Stimulated activated naive CD8-positive, alpha-beta T cell treated with anti-CD3 and anti-CD28 coated beads, Interleukin-15, Interleukin-2, amounts not matched to agents 100 ng/mL and 50 ng/mL, for 24 hours (primary cell): ENCODE data around the gene SIRT5.

Experiments used
- H3K27ac Mint-ChIP-seq: one replicate; pipeline ENCODE4 v1.8.0; 2021; ENCODE audit warnings: mild to moderate bottlenecking, mixed read lengths
- H3K27me3 Mint-ChIP-seq: one replicate; pipeline ENCODE4 v1.8.0; 2021; ENCODE audit warnings: mixed read lengths
- H3K36me3 Mint-ChIP-seq: one replicate; pipeline ENCODE4 v1.8.0; 2021; ENCODE audit warnings: low read depth, mixed read lengths
- H3K4me1 Mint-ChIP-seq: one replicate; pipeline ENCODE4 v1.8.0; 2021; ENCODE audit warnings: low read depth, mixed read lengths
- H3K4me3 Mint-ChIP-seq: one replicate; pipeline ENCODE4 v1.8.0; 2021; ENCODE audit warnings: mild to moderate bottlenecking, mixed read lengths
- H3K9me3 Mint-ChIP-seq: one replicate; pipeline ENCODE4 v1.8.0; 2021; ENCODE audit warnings: mixed read lengths

Gene SIRT5

DNA sequence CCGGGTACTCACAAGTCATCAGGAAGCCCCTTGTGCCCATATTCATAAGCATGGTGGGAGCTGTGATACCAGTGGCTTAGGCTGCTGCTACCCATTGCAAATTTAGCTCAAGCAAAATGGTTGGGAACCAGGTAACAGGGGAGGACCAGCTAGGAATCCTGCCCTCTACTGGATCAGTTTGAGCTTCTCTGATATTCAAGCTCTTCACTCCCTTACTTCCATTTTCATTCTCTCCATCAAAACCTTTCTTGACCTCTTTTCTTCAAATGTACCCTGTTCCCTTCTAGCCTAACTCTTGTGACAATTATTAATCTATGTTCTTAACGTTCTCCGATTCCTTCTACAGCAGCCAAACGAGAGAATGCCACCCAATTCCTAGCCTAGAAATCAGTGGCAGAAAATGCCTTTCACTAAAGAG lies 50.5 kb downstream of the SIRT5 start:
- Mint-ChIP-seq H3K27me3 (no peaks in the 10 kb centered on the region), H3K4me1 (peaks cover 18% of the 10 kb centered on the region), H3K27ac (peak overlapping the region; percentile 73), H3K9me3 (no peaks in the 10 kb centered on the region), H3K36me3 (peaks cover 71% of the 10 kb centered on the region), H3K4me3 (no peak overlapping the region)

- Mint-ChIP-seq H3K9me3 (no peaks in the 10 kb centered on the region), H3K36me3 (peaks cover 70% of the 10 kb centered on the region), H3K27me3 (no peaks in the 10 kb centered on the region), H3K4me3 (peak overlapping the region; percentile 17), H3K4me1 (peaks cover 40% of the 10 kb centered on the region), H3K27ac (peak overlapping the region; percentile 89)
These were observed 55.2 kb downstream of the SIRT5 start for GRCh38 chr6:13629459-13630116.

DNA sequence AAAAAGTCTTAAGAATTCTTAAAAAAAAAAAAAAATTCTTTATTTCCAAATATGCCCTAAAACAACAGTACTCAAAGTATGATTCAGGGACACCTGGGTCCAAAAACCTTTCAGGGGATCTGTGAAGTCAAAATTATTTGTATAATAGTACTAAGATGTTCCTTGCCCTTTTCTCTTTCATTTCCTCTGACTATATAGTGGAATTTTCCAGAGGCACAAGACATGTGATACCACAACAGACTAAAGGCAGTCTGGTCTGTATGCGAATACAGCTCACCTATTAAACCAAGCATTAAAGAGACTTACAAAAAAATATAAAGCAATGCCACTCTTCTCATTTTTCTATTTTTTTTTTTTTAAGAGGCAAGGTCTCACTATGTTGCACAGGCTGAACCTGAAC lies 56.1 kb downstream of the SIRT5 start:
- peaks cover 73% of the 10 kb centered on the region for H3K36me3 Mint-ChIP-seq
- H3K27ac Mint-ChIP-seq = peak overlapping the region; percentile 86
- no peaks in the 10 kb centered on the region for H3K9me3 Mint-ChIP-seq
- H3K4me1 Mint-ChIP-seq = peaks cover 40% of the 10 kb centered on the region
- H3K4me3 Mint-ChIP-seq = peak overlapping the region; percentile 13
- no peaks in the 10 kb centered on the region for H3K27me3 Mint-ChIP-seq

DNA sequence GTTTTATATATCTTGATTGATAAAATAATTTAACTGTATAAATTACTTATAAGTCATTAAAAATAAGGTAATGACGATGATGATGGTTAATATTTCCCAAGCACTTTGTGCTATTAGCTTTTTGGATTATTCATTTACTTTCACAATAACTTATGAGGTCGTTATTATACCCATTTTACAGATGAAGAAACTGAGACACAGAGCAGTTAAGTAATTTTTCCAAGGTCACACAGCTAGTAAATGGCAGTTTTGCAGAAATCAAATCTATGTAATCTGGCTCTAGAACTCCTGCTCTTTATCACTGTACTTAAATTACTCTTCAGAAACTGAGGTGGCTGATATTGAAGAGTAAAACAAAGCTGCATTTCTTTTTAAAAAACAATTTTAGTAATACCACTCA lies 58.9 kb downstream of the SIRT5 start:
- no peak overlapping the region for H3K4me3 Mint-ChIP-seq
- H3K36me3 Mint-ChIP-seq = peaks cover 74% of the 10 kb centered on the region
- H3K9me3 Mint-ChIP-seq = no peaks in the 10 kb centered on the region
- H3K27me3 Mint-ChIP-seq = no peaks in the 10 kb centered on the region
- H3K4me1 Mint-ChIP-seq = peaks cover 56% of the 10 kb centered on the region
- H3K27ac Mint-ChIP-seq = no peak overlapping the region

- H3K4me3 Mint-ChIP-seq = no peak overlapping the region
- H3K9me3 Mint-ChIP-seq = no peaks in the 10 kb centered on the region
- H3K27ac Mint-ChIP-seq = peak overlapping the region; percentile 63
- peaks cover 43% of the 10 kb centered on the region for H3K4me1 Mint-ChIP-seq
- H3K27me3 Mint-ChIP-seq = no peaks in the 10 kb centered on the region
- peaks cover 71% of the 10 kb centered on the region for H3K36me3 Mint-ChIP-seq
These were observed 61.7 kb downstream of the SIRT5 start for GRCh38 chr6:13635948-13636658.

- Mint-ChIP-seq H3K27me3 (no peaks in the 10 kb centered on the region), H3K4me3 (no peak overlapping the region), H3K9me3 (no peaks in the 10 kb centered on the region), H3K36me3 (peaks cover 69% of the 10 kb centered on the region), H3K27ac (no peak overlapping the region), H3K4me1 (peaks cover 39% of the 10 kb centered on the region)
These were observed 63.6 kb downstream of the SIRT5 start for GRCh38 chr6:13638014-13638413.

DNA sequence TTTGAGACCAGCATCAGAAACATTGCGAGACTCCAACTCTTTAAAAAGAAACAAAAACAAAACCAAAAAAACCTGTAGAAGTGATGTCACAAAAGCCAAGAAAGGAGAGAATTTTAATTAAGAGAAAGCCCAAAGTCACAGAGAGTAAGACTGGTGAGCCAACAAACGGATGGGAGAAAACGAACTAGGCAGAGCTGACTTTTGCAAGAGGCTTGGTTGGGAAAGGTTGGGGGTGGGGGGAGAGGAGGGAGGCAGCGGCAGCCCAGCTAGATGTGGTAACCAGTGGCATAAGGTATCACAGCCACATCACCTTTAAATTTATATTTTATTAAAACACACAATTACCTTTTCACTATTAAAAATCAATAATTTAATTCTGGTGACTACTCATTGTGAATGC lies 64.2 kb downstream of the SIRT5 start:
- Mint-ChIP-seq H3K4me1 (peaks cover 39% of the 10 kb centered on the region), H3K36me3 (peaks cover 74% of the 10 kb centered on the region), H3K27ac (peak overlapping the region; percentile 14), H3K4me3 (no peak overlapping the region), H3K9me3 (no peaks in the 10 kb centered on the region), H3K27me3 (no peaks in the 10 kb centered on the region)

DNA sequence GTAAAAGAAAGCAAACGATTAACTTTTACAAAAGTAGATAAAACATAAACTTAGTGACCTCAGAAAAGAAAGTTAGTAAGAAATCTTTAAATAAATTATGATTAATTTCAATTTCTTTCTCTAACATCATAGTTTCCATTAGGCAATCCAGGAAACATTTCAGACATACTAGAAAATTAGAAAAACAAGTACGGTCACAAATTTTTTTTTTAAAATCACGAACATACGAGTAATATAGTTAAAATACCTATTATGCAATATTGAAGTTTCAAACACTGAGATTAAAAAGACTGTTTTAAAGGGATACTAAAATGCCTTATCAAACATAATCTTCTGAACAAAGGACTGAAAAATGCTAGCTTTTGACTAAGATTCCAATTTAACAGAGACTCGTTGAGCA lies 66.9 kb downstream of the SIRT5 start:
- Mint-ChIP-seq H3K9me3 (no peaks in the 10 kb centered on the region), H3K4me1 (peaks cover 29% of the 10 kb centered on the region), H3K27me3 (no peaks in the 10 kb centered on the region), H3K36me3 (peaks cover 63% of the 10 kb centered on the region), H3K4me3 (no peak overlapping the region), H3K27ac (peak overlapping the region; percentile 59)

DNA sequence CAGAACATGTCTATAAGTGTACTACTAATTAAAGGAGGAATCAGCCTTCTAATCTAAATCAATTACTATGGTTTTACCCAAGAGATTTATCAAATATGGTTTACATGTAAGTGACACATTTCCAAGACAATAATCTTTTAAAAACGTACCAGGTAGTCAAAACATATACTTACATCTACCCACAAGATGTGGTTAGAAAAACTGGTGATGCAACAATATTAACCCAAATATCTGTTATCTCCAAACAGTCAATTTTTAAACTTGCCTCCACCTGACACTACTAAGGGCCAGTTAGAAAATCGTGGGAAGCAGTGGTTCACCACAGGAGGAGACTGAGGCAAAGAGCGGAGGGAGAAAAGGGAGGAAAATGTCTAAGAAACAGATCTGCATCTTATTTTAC lies 68.7 kb downstream of the SIRT5 start:
- peaks cover 17% of the 10 kb centered on the region for H3K4me1 Mint-ChIP-seq
- H3K27me3 Mint-ChIP-seq = no peaks in the 10 kb centered on the region
- peaks cover 51% of the 10 kb centered on the region for H3K36me3 Mint-ChIP-seq
- no peak overlapping the region for H3K4me3 Mint-ChIP-seq
- H3K27ac Mint-ChIP-seq = no peak overlapping the region
- H3K9me3 Mint-ChIP-seq = no peaks in the 10 kb centered on the region

DNA sequence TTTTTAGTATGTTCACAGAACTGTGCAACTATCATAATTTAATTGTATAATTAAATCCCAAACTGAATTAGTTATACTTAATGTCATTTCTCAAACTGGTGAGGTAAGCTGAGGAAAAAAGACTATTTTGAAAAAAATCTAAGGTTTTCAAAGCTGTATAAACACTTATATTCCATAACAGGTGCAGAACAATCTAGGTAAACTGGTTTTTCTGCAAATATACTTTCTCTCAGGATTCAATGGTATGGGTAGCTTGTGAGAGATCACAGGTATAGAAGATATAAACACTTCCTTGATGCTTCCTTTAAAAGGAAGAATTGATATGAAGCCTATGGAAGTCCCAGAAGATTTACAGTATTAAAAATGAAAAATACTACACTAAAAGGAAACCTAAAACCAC lies 74.4 kb downstream of the SIRT5 start:
- no peak overlapping the region for H3K4me3 Mint-ChIP-seq
- peaks cover 17% of the 10 kb centered on the region for H3K4me1 Mint-ChIP-seq
- H3K27ac Mint-ChIP-seq = no peak overlapping the region
- no peaks in the 10 kb centered on the region for H3K27me3 Mint-ChIP-seq
- no peaks in the 10 kb centered on the region for H3K9me3 Mint-ChIP-seq
- peaks cover 44% of the 10 kb centered on the region for H3K36me3 Mint-ChIP-seq

DNA sequence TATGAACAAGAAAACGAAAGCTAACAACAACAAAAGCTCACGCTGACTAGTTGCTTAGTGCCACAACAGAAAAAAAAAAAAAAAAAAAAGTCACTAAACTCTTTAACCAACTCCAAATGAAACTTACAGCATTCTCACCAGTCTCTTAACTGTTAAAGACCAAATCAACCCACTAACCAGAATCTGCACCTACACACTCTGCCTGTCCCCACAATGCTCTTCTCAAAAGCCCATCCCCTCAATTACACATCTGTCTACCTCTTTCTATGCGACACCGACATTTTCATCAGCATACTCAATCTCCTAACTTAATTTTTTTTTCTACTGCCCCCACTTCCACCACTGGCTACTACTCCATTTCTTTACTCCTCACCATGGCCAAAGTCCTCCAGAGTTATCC lies 75.0 kb downstream of the SIRT5 start:
- no peak overlapping the region for H3K4me3 Mint-ChIP-seq
- peak overlapping the region; percentile 2 for H3K27ac Mint-ChIP-seq
- H3K27me3 Mint-ChIP-seq = no peaks in the 10 kb centered on the region
- no peaks in the 10 kb centered on the region for H3K9me3 Mint-ChIP-seq
- H3K4me1 Mint-ChIP-seq = peaks cover 18% of the 10 kb centered on the region
- peaks cover 44% of the 10 kb centered on the region for H3K36me3 Mint-ChIP-seq

DNA sequence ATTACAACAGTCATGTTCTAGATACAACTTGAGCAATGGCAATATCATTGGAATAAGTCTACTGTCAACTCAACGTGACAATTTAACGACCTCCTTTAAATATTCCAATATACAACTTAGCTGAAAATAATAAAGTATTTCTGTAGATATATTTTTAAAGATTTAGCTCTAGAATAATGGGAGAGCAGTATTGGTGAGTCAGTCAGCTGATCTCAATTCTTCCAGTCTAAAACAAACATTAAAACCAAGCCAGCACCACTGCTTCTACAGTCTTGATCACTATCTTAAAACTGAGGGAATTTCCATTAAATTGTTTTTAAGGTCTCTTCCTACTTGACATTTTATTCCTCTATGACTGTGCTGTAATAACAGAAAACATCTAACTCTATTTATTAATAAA lies 78.9 kb downstream of the SIRT5 start:
- H3K4me3 Mint-ChIP-seq = no peak overlapping the region
- peaks cover 48% of the 10 kb centered on the region for H3K36me3 Mint-ChIP-seq
- H3K9me3 Mint-ChIP-seq = no peaks in the 10 kb centered on the region
- no peak overlapping the region for H3K27ac Mint-ChIP-seq
- no peaks in the 10 kb centered on the region for H3K27me3 Mint-ChIP-seq
- H3K4me1 Mint-ChIP-seq = peaks cover 33% of the 10 kb centered on the region

GRCh38 chr6:13654496-13654895 lies 80.1 kb downstream of the SIRT5 start:
- Mint-ChIP-seq H3K36me3 (peaks cover 42% of the 10 kb centered on the region), H3K27ac (no peak overlapping the region), H3K4me1 (peaks cover 31% of the 10 kb centered on the region), H3K27me3 (no peaks in the 10 kb centered on the region), H3K4me3 (no peak overlapping the region), H3K9me3 (no peaks in the 10 kb centered on the region)

GRCh38 chr6:13655700-13656099 lies 81.3 kb downstream of the SIRT5 start:
- H3K27me3 Mint-ChIP-seq = no peaks in the 10 kb centered on the region
- no peak overlapping the region for H3K4me3 Mint-ChIP-seq
- H3K27ac Mint-ChIP-seq = no peak overlapping the region
- H3K4me1 Mint-ChIP-seq = peaks cover 35% of the 10 kb centered on the region
- peaks cover 33% of the 10 kb centered on the region for H3K36me3 Mint-ChIP-seq
- no peaks in the 10 kb centered on the region for H3K9me3 Mint-ChIP-seq

DNA sequence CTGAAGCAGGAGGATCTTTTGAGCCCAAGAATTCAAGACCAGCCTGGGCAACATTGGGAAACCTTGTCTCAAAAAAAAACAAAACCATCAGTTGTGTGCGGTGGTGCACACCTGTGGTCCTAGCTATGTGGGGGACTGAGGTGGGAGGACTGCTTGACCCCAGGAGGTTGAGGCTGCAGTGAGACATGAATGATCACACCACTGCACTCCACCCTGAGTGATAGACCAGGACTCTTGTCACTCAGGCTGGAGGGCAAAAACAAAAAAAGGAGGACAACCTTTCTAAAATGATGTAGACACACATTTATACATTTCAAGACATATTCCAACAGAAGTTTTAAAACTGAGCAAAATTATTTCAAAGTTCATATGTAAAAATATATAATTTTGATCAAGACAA lies 85.9 kb downstream of the SIRT5 start:
- H3K4me3 Mint-ChIP-seq = no peak overlapping the region
- no peak overlapping the region for H3K27ac Mint-ChIP-seq
- peaks cover 13% of the 10 kb centered on the region for H3K36me3 Mint-ChIP-seq
- H3K27me3 Mint-ChIP-seq = no peaks in the 10 kb centered on the region
- no peaks in the 10 kb centered on the region for H3K9me3 Mint-ChIP-seq
- peaks cover 67% of the 10 kb centered on the region for H3K4me1 Mint-ChIP-seq

- no peak overlapping the region for H3K4me3 Mint-ChIP-seq
- peaks cover 11% of the 10 kb centered on the region for H3K36me3 Mint-ChIP-seq
- peaks cover 69% of the 10 kb centered on the region for H3K4me1 Mint-ChIP-seq
- H3K9me3 Mint-ChIP-seq = no peaks in the 10 kb centered on the region
- H3K27ac Mint-ChIP-seq = no peak overlapping the region
- H3K27me3 Mint-ChIP-seq = no peaks in the 10 kb centered on the region
These were observed 86.5 kb downstream of the SIRT5 start for GRCh38 chr6:13660893-13661292.
